ENCODE measurements around the gene LGALS9. TPM values are rescaled to one million over a fixed set of nuclear protein-coding genes. Genes with fewer than 3 reads are reported as not detected.

The LGALS9 gene
- total and polyA plus RNA-seq, 2 experiments from 2014 or later, result 3.1 to 14.1 TPM

DNA sequence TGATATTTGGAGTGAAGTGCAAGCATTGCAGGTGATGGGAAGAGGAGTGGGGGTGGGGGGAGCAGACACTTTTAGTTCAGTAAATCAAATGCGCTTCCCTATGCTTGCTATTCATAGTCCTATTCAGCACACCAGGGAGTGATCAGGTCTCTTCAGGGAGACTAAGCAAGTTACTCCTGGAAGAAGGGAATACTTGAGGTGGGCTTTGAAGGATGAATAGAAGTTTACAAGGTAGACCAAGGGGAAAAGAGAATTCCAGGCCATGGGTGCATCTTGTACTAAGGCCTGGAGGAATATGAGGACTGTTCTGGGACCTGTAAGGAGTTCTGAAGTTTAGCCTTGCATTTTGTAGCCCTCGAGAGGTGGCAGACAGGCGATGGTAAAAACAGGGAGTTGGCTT lies 40.1 kb upstream of the LGALS9 start:
- Histone ChIP-seq H3K36me3 (replicated peaks; ENCODE audit: insufficient read depth, low read depth) (no peaks in the 10 kb centered on the region), H3K9me2 (replicated peaks; ENCODE audit: insufficient read depth) (no peaks in the 10 kb centered on the region), H3K4me1 (ENCODE audit: insufficient read depth) (peaks cover 2% of the 10 kb centered on the region), H3K79me2 (no peaks in the 10 kb centered on the region), H3K4me2 (no peak overlapping the region), H3K4me3 (no peak overlapping the region), H3K27me3 (no peaks in the 10 kb centered on the region), H3K9me3 (ENCODE audit: low read depth) (no peaks in the 10 kb centered on the region), H3K27ac (no peak overlapping the region), H4K20me1 (ENCODE audit: insufficient read depth, poor library complexity, severe bottlenecking) (no peaks in the 10 kb centered on the region), H2AFZ (no peak overlapping the region)
- TF ChIP-seq EZH2phosphoT487 (IDR thresholded peaks at IDR 0.05; ENCODE audit: low read depth, severe bottlenecking, unreplicated experiment), result no peak
- TF ChIP-seq, protein P1, sequence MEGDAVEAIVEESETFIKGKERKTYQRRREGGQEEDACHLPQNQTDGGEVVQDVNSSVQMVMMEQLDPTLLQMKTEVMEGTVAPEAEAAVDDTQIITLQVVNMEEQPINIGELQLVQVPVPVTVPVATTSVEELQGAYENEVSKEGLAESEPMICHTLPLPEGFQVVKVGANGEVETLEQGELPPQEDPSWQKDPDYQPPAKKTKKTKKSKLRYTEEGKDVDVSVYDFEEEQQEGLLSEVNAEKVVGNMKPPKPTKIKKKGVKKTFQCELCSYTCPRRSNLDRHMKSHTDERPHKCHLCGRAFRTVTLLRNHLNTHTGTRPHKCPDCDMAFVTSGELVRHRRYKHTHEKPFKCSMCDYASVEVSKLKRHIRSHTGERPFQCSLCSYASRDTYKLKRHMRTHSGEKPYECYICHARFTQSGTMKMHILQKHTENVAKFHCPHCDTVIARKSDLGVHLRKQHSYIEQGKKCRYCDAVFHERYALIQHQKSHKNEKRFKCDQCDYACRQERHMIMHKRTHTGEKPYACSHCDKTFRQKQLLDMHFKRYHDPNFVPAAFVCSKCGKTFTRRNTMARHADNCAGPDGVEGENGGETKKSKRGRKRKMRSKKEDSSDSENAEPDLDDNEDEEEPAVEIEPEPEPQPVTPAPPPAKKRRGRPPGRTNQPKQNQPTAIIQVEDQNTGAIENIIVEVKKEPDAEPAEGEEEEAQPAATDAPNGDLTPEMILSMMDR (IDR thresholded peaks at IDR 0.05; ENCODE audit: poor library complexity), result no peak
- TF ChIP-seq EZH2 (IDR thresholded peaks at IDR 0.05; ENCODE audit: borderline replicate concordance), result no peak
- WGBS (ENCODE audit: low lambda C conversion rate, missing lambda C conversion rate), result 98% methylated on average over 3 of the region's 3 CpGs
- no peak for DNase-seq (ENCODE audit: low spot score)

DNA sequence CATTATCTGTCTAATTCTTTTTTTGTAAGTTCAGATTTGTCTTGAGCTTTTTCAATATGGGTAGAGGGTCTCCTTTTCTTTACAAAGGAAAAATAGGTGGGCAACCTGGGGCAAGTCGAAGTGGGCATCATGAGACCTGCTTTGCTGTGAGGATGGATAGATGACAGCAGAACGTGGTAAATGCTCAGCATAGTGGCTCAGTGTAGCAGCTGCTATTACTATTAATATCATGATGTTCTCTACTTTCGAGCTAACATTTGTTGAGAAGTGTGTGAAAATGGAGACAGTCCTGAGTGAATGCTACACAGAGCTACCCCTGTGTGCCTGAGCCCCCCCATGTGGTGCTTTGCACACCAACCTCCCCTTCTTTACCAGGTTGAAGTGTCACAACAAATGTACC lies 39.0 kb upstream of the LGALS9 start:
- H3K36me3 ChIP-seq (replicated peaks; ENCODE audit: insufficient read depth, low read depth), result no peaks in the 10 kb centered on the region
- no peaks in the 10 kb centered on the region for H3K27me3 ChIP-seq
- no peaks in the 10 kb centered on the region for H3K9me2 ChIP-seq (replicated peaks; ENCODE audit: insufficient read depth)
- no peaks in the 10 kb centered on the region for H3K4me1 ChIP-seq (ENCODE audit: insufficient read depth)
- no peaks in the 10 kb centered on the region for H4K20me1 ChIP-seq (ENCODE audit: insufficient read depth, poor library complexity, severe bottlenecking)
- no peak overlapping the region for H3K27ac ChIP-seq
- H3K9me3 ChIP-seq (ENCODE audit: low read depth), result no peaks in the 10 kb centered on the region
- WGBS (ENCODE audit: low lambda C conversion rate, missing lambda C conversion rate), result 96% methylated on average over 3 of the region's 3 CpGs
- H2AFZ ChIP-seq, result no peak overlapping the region
- H3K4me2 ChIP-seq, result no peak overlapping the region
- no peak overlapping the region for H3K4me3 ChIP-seq
- DNase-seq (ENCODE audit: low spot score), result no peak
- TF ChIP-seq, protein P1 (IDR thresholded peaks at IDR 0.05; ENCODE audit: poor library complexity), result no peak
- TF ChIP-seq EZH2 (IDR thresholded peaks at IDR 0.05; ENCODE audit: borderline replicate concordance), result no peak
- no peak for TF ChIP-seq EZH2phosphoT487 (IDR thresholded peaks at IDR 0.05; ENCODE audit: low read depth, severe bottlenecking, unreplicated experiment)
- no peaks in the 10 kb centered on the region for H3K79me2 ChIP-seq

DNA sequence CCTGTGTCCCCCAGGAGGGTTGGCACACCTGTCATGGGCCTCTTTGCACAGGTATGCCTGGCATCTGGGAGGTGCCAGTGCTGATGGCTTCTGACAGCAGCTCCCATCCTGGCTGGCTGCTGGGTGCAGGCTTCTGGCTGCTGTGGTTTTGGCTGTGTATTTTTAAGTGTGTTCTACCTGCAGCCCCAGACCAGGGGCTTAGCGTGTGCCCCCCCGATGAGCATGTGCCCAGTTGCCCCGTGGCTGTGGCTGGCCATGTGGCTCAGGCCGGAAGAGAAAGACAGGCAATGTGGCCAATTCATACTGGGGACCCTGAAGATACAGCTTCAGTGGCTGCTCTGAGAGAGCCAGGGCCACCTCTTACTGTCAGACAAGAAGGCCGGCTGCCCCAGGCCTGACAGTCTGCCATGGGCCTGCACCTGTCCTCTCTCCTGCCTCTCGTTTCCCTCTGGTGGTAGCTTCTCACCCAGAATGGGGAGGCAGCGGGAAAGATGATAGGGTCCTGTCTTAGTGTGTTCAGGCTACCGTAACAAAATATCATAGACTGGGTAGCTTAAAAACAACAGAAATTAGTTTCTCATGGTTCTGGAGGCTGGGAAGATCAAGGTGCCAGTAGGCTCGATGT lies 37.6 kb upstream of the LGALS9 start:
- H3K9me2 ChIP-seq (replicated peaks; ENCODE audit: insufficient read depth), result no peaks in the 10 kb centered on the region
- 94% methylated on average over 9 of the region's 9 CpGs for WGBS (ENCODE audit: low lambda C conversion rate, missing lambda C conversion rate)
- no peaks in the 10 kb centered on the region for H3K27me3 ChIP-seq
- H4K20me1 ChIP-seq (ENCODE audit: insufficient read depth, poor library complexity, severe bottlenecking), result no peaks in the 10 kb centered on the region
- no peak for TF ChIP-seq EZH2 (IDR thresholded peaks at IDR 0.05; ENCODE audit: borderline replicate concordance)
- TF ChIP-seq EZH2phosphoT487 (IDR thresholded peaks at IDR 0.05; ENCODE audit: low read depth, severe bottlenecking, unreplicated experiment), result no peak
- TF ChIP-seq, protein P1 (IDR thresholded peaks at IDR 0.05; ENCODE audit: poor library complexity), result no peak
- no peaks in the 10 kb centered on the region for H3K9me3 ChIP-seq (ENCODE audit: low read depth)
- no peak overlapping the region for H3K4me2 ChIP-seq
- no peak overlapping the region for H3K4me3 ChIP-seq
- no peaks in the 10 kb centered on the region for H3K4me1 ChIP-seq (ENCODE audit: insufficient read depth)
- no peak overlapping the region for H2AFZ ChIP-seq
- H3K36me3 ChIP-seq (replicated peaks; ENCODE audit: insufficient read depth, low read depth), result no peaks in the 10 kb centered on the region
- no peak for DNase-seq (ENCODE audit: low spot score)
- H3K79me2 ChIP-seq, result no peaks in the 10 kb centered on the region
- H3K27ac ChIP-seq, result no peak overlapping the region
